ENCODE measurements around the gene SERPINI1.

The SERPINI1 gene

DNA sequence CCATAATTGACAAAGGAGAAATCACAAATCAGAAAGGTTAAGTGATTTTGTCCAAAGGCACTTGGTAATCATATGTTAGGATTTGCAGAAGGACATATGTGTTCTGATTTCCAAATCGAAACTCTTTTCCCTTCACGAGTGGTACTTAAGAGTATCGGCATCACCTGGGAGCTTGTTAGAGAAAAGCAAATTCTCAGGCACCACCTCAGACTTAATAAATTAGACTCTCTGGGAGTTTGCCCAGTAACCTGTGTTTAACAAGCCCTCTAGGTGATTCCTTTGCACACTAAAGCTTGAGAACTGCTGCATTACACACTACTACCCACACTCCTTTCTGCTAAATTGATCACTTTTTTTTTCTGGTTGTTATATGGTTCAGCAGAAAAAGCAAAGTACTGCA lies 116.2 kb downstream of the SERPINI1 start:
- no peak; the same call in 1 of the 3 replicates for ATAC-seq

DNA sequence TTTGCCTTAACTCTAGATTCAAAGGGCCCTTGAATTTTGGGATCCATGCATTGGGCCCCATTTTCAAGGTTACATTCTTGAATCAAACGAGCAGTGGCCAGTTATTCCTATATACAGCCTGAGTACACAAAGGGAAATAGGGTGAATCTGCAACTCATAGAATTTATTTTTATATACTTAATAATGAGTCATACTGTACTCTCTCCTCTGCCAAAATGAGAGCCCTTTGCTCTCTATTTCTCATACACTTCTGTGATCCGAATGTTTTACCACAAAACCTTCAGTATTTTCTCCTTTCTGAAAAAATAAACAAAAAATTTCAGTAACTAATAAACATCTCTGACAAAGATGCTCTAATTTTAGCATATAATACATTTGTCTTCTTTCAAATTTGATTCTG lies 116.7 kb downstream of the SERPINI1 start:
- ATAC-seq, result peak; percentile 81
- TF ChIP-seq ARNTL (CRISPR knock-in tag; IDR thresholded peaks at IDR 0.05; ENCODE audit: borderline replicate concordance, low read depth), result no peak
- TF ChIP-seq ZC3H10 (CRISPR knock-in tag; IDR thresholded peaks at IDR 0.05), result no peak
- no peak for TF ChIP-seq BACH2 (CRISPR knock-in tag; IDR thresholded peaks at IDR 0.05; ENCODE audit: borderline replicate concordance)
- TF ChIP-seq ZNF565 (CRISPR knock-in tag; conservative IDR thresholded peaks at IDR 0.05; ENCODE audit: low read depth), result no peak
- TF ChIP-seq ZFP3 (CRISPR knock-in tag; IDR thresholded peaks at IDR 0.05), result no peak
- no peak for TF ChIP-seq GLIS3 (CRISPR knock-in tag; IDR thresholded peaks at IDR 0.05)
- TF ChIP-seq, protein P1, sequence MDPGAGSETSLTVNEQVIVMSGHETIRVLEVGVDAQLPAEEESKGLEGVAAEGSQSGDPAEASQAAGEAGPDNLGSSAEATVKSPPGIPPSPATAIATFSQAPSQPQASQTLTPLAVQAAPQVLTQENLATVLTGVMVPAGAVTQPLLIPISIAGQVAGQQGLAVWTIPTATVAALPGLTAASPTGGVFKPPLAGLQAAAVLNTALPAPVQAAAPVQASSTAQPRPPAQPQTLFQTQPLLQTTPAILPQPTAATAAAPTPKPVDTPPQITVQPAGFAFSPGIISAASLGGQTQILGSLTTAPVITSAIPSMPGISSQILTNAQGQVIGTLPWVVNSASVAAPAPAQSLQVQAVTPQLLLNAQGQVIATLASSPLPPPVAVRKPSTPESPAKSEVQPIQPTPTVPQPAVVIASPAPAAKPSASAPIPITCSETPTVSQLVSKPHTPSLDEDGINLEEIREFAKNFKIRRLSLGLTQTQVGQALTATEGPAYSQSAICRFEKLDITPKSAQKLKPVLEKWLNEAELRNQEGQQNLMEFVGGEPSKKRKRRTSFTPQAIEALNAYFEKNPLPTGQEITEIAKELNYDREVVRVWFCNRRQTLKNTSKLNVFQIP (CRISPR knock-in tag; IDR thresholded peaks at IDR 0.05; ENCODE audit: borderline replicate concordance, low read depth), result no peak
- no peak for TF ChIP-seq PPARA (CRISPR knock-in tag; IDR thresholded peaks at IDR 0.05; ENCODE audit: borderline replicate concordance)
- TF ChIP-seq, protein P2, sequence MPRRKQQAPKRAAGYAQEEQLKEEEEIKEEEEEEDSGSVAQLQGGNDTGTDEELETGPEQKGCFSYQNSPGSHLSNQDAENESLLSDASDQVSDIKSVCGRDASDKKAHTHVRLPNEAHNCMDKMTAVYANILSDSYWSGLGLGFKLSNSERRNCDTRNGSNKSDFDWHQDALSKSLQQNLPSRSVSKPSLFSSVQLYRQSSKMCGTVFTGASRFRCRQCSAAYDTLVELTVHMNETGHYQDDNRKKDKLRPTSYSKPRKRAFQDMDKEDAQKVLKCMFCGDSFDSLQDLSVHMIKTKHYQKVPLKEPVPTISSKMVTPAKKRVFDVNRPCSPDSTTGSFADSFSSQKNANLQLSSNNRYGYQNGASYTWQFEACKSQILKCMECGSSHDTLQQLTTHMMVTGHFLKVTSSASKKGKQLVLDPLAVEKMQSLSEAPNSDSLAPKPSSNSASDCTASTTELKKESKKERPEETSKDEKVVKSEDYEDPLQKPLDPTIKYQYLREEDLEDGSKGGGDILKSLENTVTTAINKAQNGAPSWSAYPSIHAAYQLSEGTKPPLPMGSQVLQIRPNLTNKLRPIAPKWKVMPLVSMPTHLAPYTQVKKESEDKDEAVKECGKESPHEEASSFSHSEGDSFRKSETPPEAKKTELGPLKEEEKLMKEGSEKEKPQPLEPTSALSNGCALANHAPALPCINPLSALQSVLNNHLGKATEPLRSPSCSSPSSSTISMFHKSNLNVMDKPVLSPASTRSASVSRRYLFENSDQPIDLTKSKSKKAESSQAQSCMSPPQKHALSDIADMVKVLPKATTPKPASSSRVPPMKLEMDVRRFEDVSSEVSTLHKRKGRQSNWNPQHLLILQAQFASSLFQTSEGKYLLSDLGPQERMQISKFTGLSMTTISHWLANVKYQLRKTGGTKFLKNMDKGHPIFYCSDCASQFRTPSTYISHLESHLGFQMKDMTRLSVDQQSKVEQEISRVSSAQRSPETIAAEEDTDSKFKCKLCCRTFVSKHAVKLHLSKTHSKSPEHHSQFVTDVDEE (CRISPR knock-in tag; IDR thresholded peaks at IDR 0.05), result no peak
- TF ChIP-seq, protein P3, sequence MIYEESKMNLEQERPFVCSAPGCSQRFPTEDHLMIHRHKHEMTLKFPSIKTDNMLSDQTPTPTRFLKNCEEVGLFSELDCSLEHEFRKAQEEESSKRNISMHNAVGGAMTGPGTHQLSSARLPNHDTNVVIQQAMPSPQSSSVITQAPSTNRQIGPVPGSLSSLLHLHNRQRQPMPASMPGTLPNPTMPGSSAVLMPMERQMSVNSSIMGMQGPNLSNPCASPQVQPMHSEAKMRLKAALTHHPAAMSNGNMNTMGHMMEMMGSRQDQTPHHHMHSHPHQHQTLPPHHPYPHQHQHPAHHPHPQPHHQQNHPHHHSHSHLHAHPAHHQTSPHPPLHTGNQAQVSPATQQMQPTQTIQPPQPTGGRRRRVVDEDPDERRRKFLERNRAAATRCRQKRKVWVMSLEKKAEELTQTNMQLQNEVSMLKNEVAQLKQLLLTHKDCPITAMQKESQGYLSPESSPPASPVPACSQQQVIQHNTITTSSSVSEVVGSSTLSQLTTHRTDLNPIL (CRISPR knock-in tag; IDR thresholded peaks at IDR 0.05; ENCODE audit: low read depth), result no peak
- no peak for TF ChIP-seq ZNF8 (CRISPR knock-in tag; IDR thresholded peaks at IDR 0.05)
- TF ChIP-seq CSDC2 (CRISPR knock-in tag; IDR thresholded peaks at IDR 0.05), result no peak
- TF ChIP-seq RARB (CRISPR knock-in tag; IDR thresholded peaks at IDR 0.05), result no peak
- no peak for TF ChIP-seq OSR1 (CRISPR knock-in tag; IDR thresholded peaks at IDR 0.05)

More for the DNA sequence above, 116.2 kb downstream of the SERPINI1 start:
- TF ChIP-seq CSDC2 (CRISPR knock-in tag; IDR thresholded peaks at IDR 0.05), result no peak
- no peak for TF ChIP-seq ZC3H10 (CRISPR knock-in tag; IDR thresholded peaks at IDR 0.05)
- no peak for TF ChIP-seq ZNF70 (CRISPR knock-in tag; IDR thresholded peaks at IDR 0.05)
- TF ChIP-seq SNAI2 (CRISPR knock-in tag; IDR thresholded peaks at IDR 0.05), result no peak
- no peak for TF ChIP-seq BACH2 (CRISPR knock-in tag; IDR thresholded peaks at IDR 0.05; ENCODE audit: borderline replicate concordance)
- TF ChIP-seq ZNF8 (CRISPR knock-in tag; IDR thresholded peaks at IDR 0.05), result no peak
- no peak for TF ChIP-seq ZFP30 (CRISPR knock-in tag; IDR thresholded peaks at IDR 0.05)
- no peak for TF ChIP-seq PPARA (CRISPR knock-in tag; IDR thresholded peaks at IDR 0.05; ENCODE audit: borderline replicate concordance)
- no peak for TF ChIP-seq GLIS3 (CRISPR knock-in tag; IDR thresholded peaks at IDR 0.05)
- no peak for TF ChIP-seq TOX (CRISPR knock-in tag; IDR thresholded peaks at IDR 0.05; ENCODE audit: borderline replicate concordance)
- TF ChIP-seq, protein P1 (CRISPR knock-in tag; IDR thresholded peaks at IDR 0.05; ENCODE audit: borderline replicate concordance, low read depth), result no peak
- no peak for TF ChIP-seq ESRRG (CRISPR knock-in tag; IDR thresholded peaks at IDR 0.05)
- no peak for TF ChIP-seq ZNF565 (CRISPR knock-in tag; conservative IDR thresholded peaks at IDR 0.05; ENCODE audit: low read depth)
- TF ChIP-seq, protein P3 (CRISPR knock-in tag; IDR thresholded peaks at IDR 0.05; ENCODE audit: low read depth), result no peak
- TF ChIP-seq, protein P2 (CRISPR knock-in tag; IDR thresholded peaks at IDR 0.05), result no peak
- TF ChIP-seq ARNTL (CRISPR knock-in tag; IDR thresholded peaks at IDR 0.05; ENCODE audit: borderline replicate concordance, low read depth), result no peak
- TF ChIP-seq ISL1 (CRISPR knock-in tag; IDR thresholded peaks at IDR 0.05), result no peak
- no peak for TF ChIP-seq TCF4 (CRISPR knock-in tag; IDR thresholded peaks at IDR 0.05; ENCODE audit: borderline replicate concordance)
- TF ChIP-seq, protein P4, sequence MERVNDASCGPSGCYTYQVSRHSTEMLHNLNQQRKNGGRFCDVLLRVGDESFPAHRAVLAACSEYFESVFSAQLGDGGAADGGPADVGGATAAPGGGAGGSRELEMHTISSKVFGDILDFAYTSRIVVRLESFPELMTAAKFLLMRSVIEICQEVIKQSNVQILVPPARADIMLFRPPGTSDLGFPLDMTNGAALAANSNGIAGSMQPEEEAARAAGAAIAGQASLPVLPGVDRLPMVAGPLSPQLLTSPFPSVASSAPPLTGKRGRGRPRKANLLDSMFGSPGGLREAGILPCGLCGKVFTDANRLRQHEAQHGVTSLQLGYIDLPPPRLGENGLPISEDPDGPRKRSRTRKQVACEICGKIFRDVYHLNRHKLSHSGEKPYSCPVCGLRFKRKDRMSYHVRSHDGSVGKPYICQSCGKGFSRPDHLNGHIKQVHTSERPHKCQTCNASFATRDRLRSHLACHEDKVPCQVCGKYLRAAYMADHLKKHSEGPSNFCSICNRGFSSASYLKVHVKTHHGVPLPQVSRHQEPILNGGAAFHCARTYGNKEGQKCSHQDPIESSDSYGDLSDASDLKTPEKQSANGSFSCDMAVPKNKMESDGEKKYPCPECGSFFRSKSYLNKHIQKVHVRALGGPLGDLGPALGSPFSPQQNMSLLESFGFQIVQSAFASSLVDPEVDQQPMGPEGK (CRISPR knock-in tag; IDR thresholded peaks at IDR 0.05; ENCODE audit: borderline replicate concordance), result no peak
- TF ChIP-seq RARB (CRISPR knock-in tag; IDR thresholded peaks at IDR 0.05), result no peak

Measured in SK-N-SH treated with all-trans-retinoic acid at 6 μM for 48 hours (cell line).